GM23338 (cell line): Measurements from ENCODE around the gene HRH4. TPM values are rescaled to one million over a fixed set of nuclear protein-coding genes. Genes with fewer than 3 reads are reported as not detected.

ENCODE experiments used
- ATAC-seq: fragments of 200-7000 bp; cut with Tn5 transposase; 3 replicates; pipeline ENCODE4 v1.9.1; 2020
- DNase-seq: peaks from one replicate; pipeline ENCODE4 v3.0.0-alpha.2; 2015; ENCODE audit warnings: low spot score
- H2AFZ ChIP-seq: fragments of 200-600 bp; sonication (generic); 2 replicates; pipeline ENCODE4 v1.8.0; 2016; ENCODE audit warnings: antibody characterized with exemption, mild to moderate bottlenecking, moderate library complexity
- H3F3A ChIP-seq: fragments of 200-600 bp; sonication (generic); replicated peaks from 2 replicates; pipeline ENCODE4 v1.8.0; 2017; ENCODE audit warnings: antibody characterized with exemption, mixed run types, low read depth
- H3K27ac ChIP-seq: fragments of 200-600 bp; sonication (generic); 2 replicates; pipeline ENCODE4 v1.6.1; 2016; ENCODE audit warnings: low read depth
- H3K27me3 ChIP-seq: fragments of 200-600 bp; sonication (generic); 2 replicates; pipeline ENCODE4 v1.8.0; 2016; ENCODE audit warnings: mild to moderate bottlenecking, mixed run types, moderate library complexity; ENCODE audit not compliant: insufficient read depth
- H3K36me3 ChIP-seq: fragments of 200-600 bp; sonication (generic); 2 replicates; pipeline ENCODE4 v1.8.0; 2016; ENCODE audit warnings: mild to moderate bottlenecking; ENCODE audit not compliant: insufficient read depth
- H3K4me1 ChIP-seq: fragments of 200-600 bp; sonication (generic); 2 replicates; pipeline ENCODE4 v1.8.0; 2016; ENCODE audit warnings: mild to moderate bottlenecking, moderate library complexity; ENCODE audit not compliant: insufficient read depth
- H3K4me2 ChIP-seq: fragments of 200-600 bp; sonication (generic); 2 replicates; pipeline ENCODE4 v1.7.1; 2017; ENCODE audit warnings: mixed run types
- H3K4me3 ChIP-seq: fragments of 200-600 bp; sonication (generic); 2 replicates; pipeline ENCODE4 v1.6.1; 2016; ENCODE audit warnings: mixed run types
- H3K79me2 ChIP-seq: fragments of 200-600 bp; sonication (generic); replicated peaks from 2 replicates; pipeline ENCODE4 v1.8.0; 2017; ENCODE audit warnings: mild to moderate bottlenecking; ENCODE audit not compliant: insufficient read depth
- H3K9me2 ChIP-seq: fragments of 200-600 bp; sonication (generic); 2 replicates; pipeline ENCODE4 v1.8.0; 2017; ENCODE audit not compliant: insufficient read depth
- H4K20me1 ChIP-seq: fragments of 200-600 bp; sonication (generic); replicated peaks from 2 replicates; pipeline ENCODE4 v1.8.0; 2017; ENCODE audit warnings: mild to moderate bottlenecking; ENCODE audit not compliant: insufficient read depth
- H3K27ac Mint-ChIP-seq: 2 replicates; pipeline ENCODE4 v1.8.0; 2020; ENCODE audit warnings: inconsistent platforms, mild to moderate bottlenecking, moderate library complexity, mixed read lengths
- H3K27me3 Mint-ChIP-seq: 3 replicates; pipeline ENCODE4 v1.8.0; 2022; ENCODE audit warnings: low read depth, mild to moderate bottlenecking, moderate library complexity, mixed read lengths, inconsistent platforms; ENCODE audit not compliant: insufficient read depth, poor library complexity
- H3K36me3 Mint-ChIP-seq: 3 replicates; pipeline ENCODE4 v1.8.0; 2021; ENCODE audit warnings: low read depth, mild to moderate bottlenecking, inconsistent platforms, moderate library complexity, mixed read lengths
- H3K4me1 Mint-ChIP-seq: 3 replicates; pipeline ENCODE4 v1.8.0; 2020; ENCODE audit warnings: mild to moderate bottlenecking, inconsistent platforms, mixed read lengths
- H3K4me3 Mint-ChIP-seq: 3 replicates; pipeline ENCODE4 v1.8.0; 2021; ENCODE audit warnings: moderate library complexity, mild to moderate bottlenecking, inconsistent platforms, mixed read lengths
- H3K9me3 Mint-ChIP-seq: 3 replicates; pipeline ENCODE4 v1.8.0; 2020; ENCODE audit warnings: moderate library complexity, mild to moderate bottlenecking, inconsistent platforms, mixed read lengths
- CREB1 ChIP-seq: fragments of 250-450 bp; sonication (Bioruptor Pico); IDR thresholded peaks from 2 replicates; pipeline ENCODE4 v1.5.0; 2020; ENCODE audit warnings: low read depth, mild to moderate bottlenecking, moderate library complexity
- CTCF ChIP-seq, 2 experiments: fragments of 200-600 bp in 1 of 2; sonication (generic) in 1 of 2; conservative IDR thresholded peaks; 2 replicates each; pipeline versions ENCODE4 v1.5.1 to v1.6.1; 2016 to 2017; ENCODE audit warnings: antibody characterized with exemption in 2 of 2, low read depth in 2 of 2, mild to moderate bottlenecking in 2 of 2, moderate library complexity in 1 of 2
- EZH2 ChIP-seq: fragments of 200-600 bp; sonication (generic); IDR thresholded peaks from one replicate; pipeline ENCODE4 v1.8.0; 2017; ENCODE audit warnings: antibody characterized with exemption, mild to moderate bottlenecking, low read depth; ENCODE audit not compliant: unreplicated experiment
- EZH2phosphoT487 ChIP-seq: fragments of 200-600 bp; sonication (generic); IDR thresholded peaks from one replicate; pipeline ENCODE4 v1.8.1; 2018; ENCODE audit warnings: antibody characterized with exemption; ENCODE audit not compliant: unreplicated experiment
- JUNB ChIP-seq: IDR thresholded peaks from one replicate; pipeline ENCODE4 v1.6.1; 2016; ENCODE audit warnings: antibody characterized with exemption; ENCODE audit not compliant: unreplicated experiment
- POLR2AphosphoS5 ChIP-seq: IDR thresholded peaks from 2 replicates; pipeline ENCODE4 v1.6.1; 2016; ENCODE audit warnings: antibody characterized with exemption, low read depth
- STAT1 ChIP-seq: IDR thresholded peaks from one replicate; pipeline ENCODE4 v1.6.1; 2016; ENCODE audit warnings: antibody characterized with exemption; ENCODE audit not compliant: unreplicated experiment
- ZNF114 ChIP-seq: fragments of 250-450 bp; sonication (Bioruptor Pico); IDR thresholded peaks from 2 replicates; pipeline ENCODE4 v1.5.0; 2020; ENCODE audit warnings: mild to moderate bottlenecking, moderate library complexity
- ZNF331 ChIP-seq: fragments of 250-450 bp; sonication (Bioruptor Pico); IDR thresholded peaks from 2 replicates; pipeline ENCODE4 v1.5.0; 2020; ENCODE audit warnings: low read depth, mild to moderate bottlenecking, moderate library complexity
- polyA plus RNA-seq: library from polyadenylated mRNA; unstranded; fragments of >200 nt; fragmentation: Nextera tagmentation; extraction: Ambion mirVana; gene quantifications from 2 replicates; pipeline ENCODE4 v1.2.1, GENCODE V29; 2016
- total RNA-seq: library from RNA; depleted of rRNA; stranded (reverse); fragments of >200 nt; shearing (Covaris generic); gene quantifications from 2 replicates; pipeline ENCODE4 v1.2.3, GENCODE V29; 2014
- TF ChIP-seq, protein P1 (sequence below): IDR thresholded peaks from one replicate; pipeline ENCODE4 v1.6.1; 2018; ENCODE audit warnings: antibody characterized with exemption; ENCODE audit not compliant: unreplicated experiment

Gene HRH4
- total and polyA plus RNA-seq, 2 experiments from 2014 or later = 0.17 TPM; not detected in 1

GRCh38 chr18:24466771-24467170 lies 6.3 kb downstream of the HRH4 start (continued):
- no peak for TF ChIP-seq ZNF331 (CRISPR knock-in tag)
- TF ChIP-seq, protein P1, sequence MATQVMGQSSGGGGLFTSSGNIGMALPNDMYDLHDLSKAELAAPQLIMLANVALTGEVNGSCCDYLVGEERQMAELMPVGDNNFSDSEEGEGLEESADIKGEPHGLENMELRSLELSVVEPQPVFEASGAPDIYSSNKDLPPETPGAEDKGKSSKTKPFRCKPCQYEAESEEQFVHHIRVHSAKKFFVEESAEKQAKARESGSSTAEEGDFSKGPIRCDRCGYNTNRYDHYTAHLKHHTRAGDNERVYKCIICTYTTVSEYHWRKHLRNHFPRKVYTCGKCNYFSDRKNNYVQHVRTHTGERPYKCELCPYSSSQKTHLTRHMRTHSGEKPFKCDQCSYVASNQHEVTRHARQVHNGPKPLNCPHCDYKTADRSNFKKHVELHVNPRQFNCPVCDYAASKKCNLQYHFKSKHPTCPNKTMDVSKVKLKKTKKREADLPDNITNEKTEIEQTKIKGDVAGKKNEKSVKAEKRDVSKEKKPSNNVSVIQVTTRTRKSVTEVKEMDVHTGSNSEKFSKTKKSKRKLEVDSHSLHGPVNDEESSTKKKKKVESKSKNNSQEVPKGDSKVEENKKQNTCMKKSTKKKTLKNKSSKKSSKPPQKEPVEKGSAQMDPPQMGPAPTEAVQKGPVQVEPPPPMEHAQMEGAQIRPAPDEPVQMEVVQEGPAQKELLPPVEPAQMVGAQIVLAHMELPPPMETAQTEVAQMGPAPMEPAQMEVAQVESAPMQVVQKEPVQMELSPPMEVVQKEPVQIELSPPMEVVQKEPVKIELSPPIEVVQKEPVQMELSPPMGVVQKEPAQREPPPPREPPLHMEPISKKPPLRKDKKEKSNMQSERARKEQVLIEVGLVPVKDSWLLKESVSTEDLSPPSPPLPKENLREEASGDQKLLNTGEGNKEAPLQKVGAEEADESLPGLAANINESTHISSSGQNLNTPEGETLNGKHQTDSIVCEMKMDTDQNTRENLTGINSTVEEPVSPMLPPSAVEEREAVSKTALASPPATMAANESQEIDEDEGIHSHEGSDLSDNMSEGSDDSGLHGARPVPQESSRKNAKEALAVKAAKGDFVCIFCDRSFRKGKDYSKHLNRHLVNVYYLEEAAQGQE = no peak

- H3K4me3 ChIP-seq = no peak overlapping the region
- no peaks in the 10 kb centered on the region for H3K79me2 ChIP-seq
- no peaks in the 10 kb centered on the region for H3K27me3 ChIP-seq
- DNase-seq = no peak
- H3K27me3 Mint-ChIP-seq = peaks cover under 1% of the 10 kb centered on the region
- no peaks in the 10 kb centered on the region for H3K9me3 Mint-ChIP-seq
- H3K36me3 ChIP-seq = no peaks in the 10 kb centered on the region
- no peak overlapping the region for H3K27ac Mint-ChIP-seq
- H3K36me3 Mint-ChIP-seq = no peaks in the 10 kb centered on the region
- no peak overlapping the region for H3K27ac ChIP-seq
- no peak overlapping the region for H3K4me3 Mint-ChIP-seq
- H3F3A ChIP-seq = no peaks in the 10 kb centered on the region
- TF ChIP-seq POLR2AphosphoS5 (no peak), STAT1 (no peak), CREB1 (CRISPR knock-in tag) (no peak), ZNF114 (CRISPR knock-in tag) (no peak), EZH2phosphoT487 (no peak), EZH2 (no peak)
- no peaks in the 10 kb centered on the region for H3K4me1 ChIP-seq
- peaks cover 5% of the 10 kb centered on the region; the same call in 2 of the 3 replicates for H3K4me1 Mint-ChIP-seq
- no peaks in the 10 kb centered on the region for H4K20me1 ChIP-seq
- H3K9me2 ChIP-seq = no peaks in the 10 kb centered on the region
- ATAC-seq = no peak
- H3K4me2 ChIP-seq = no peak overlapping the region
- no peak overlapping the region for H2AFZ ChIP-seq
Observed at GRCh38 chr18:24470022-24470618, 9.7 kb downstream of the HRH4 start.

- Mint-ChIP-seq H3K27ac (no peak overlapping the region), H3K36me3 (no peaks in the 10 kb centered on the region), H3K9me3 (no peaks in the 10 kb centered on the region), H3K27me3 (no peaks in the 10 kb centered on the region), H3K4me1 (peaks cover 5% of the 10 kb centered on the region; the same call in 2 of the 3 replicates), H3K4me3 (no peak overlapping the region)
- no peaks in the 10 kb centered on the region for H3K4me1 ChIP-seq
- H2AFZ ChIP-seq = no peak overlapping the region
- no peaks in the 10 kb centered on the region for H3K79me2 ChIP-seq
- H3K36me3 ChIP-seq = no peaks in the 10 kb centered on the region
- H3K4me2 ChIP-seq = no peak overlapping the region
- H4K20me1 ChIP-seq = no peaks in the 10 kb centered on the region
- H3K9me2 ChIP-seq = no peaks in the 10 kb centered on the region
- no peaks in the 10 kb centered on the region for H3K27me3 ChIP-seq
- no peak overlapping the region for H3K27ac ChIP-seq
- no peak overlapping the region for H3K4me3 ChIP-seq
- DNase-seq (no peak), ATAC-seq (no peak)
- H3F3A ChIP-seq = no peaks in the 10 kb centered on the region
- TF ChIP-seq JUNB = no peak
- no peak for TF ChIP-seq STAT1
- TF ChIP-seq ZNF114 (CRISPR knock-in tag) = no peak
- TF ChIP-seq EZH2phosphoT487 = no peak
- no peak for TF ChIP-seq CTCF (conservative IDR thresholded peaks at IDR 0.05; ENCODE audit: low read depth in 2 of 2)
Observed at GRCh38 chr18:24470805-24471204, 10.4 kb downstream of the HRH4 start.
